Adrenal gland (tissue), 12 donors: ENCODE measurements around the gene DLG2. TPM values are rescaled to one million over a fixed set of nuclear protein-coding genes. Genes with fewer than 3 reads are reported as not detected.

Source experiments
- DNase-seq, 7 donors: peaks; one replicate each; pipeline ENCODE4 v3.0.0-alpha.2; 2019 to 2020
- H3K27ac ChIP-seq, 5 donors: fragments of 200-600 bp; sonication (generic) in 4 of 5; 1 replicate in 3 of 5; 2 replicates in 2 of 5; pipeline versions ENCODE4 v1.5.1 to v1.8.0; 2016 to 2020; ENCODE audit warnings: mild to moderate bottlenecking in 1 of 5
- H3K27me3 ChIP-seq: fragments of 200-600 bp; 2 replicates; pipeline ENCODE4 v1.8.0; 2021
- H3K36me3 ChIP-seq, 2 donors: fragments of 200-600 bp; replicated peaks in 1 of 2; 1 replicate in 1 of 2; 2 replicates in 1 of 2; pipeline versions ENCODE4 v1.5.1 to v1.8.0; 2018 to 2022
- H3K4me1 ChIP-seq, 2 donors: fragments of 200-600 bp; replicated peaks in 1 of 2; 1 replicate in 1 of 2; 2 replicates in 1 of 2; pipeline versions ENCODE4 v1.5.1 to v1.8.0; 2018 to 2021
- H3K4me3 ChIP-seq, 4 donors: fragments of 200-600 bp; sonication (generic) in 3 of 4; one replicate each; pipeline ENCODE4 v1.5.1; 2016 to 2018
- H3K9me3 ChIP-seq, 3 donors: fragments of 200-600 bp; sonication (generic) in 1 of 3; replicated peaks in 1 of 3; 1 replicate in 2 of 3; 2 replicates in 1 of 3; pipeline versions ENCODE4 v1.5.1 to v1.8.0; 2016 to 2021
- CTCF ChIP-seq, 6 experiments: fragments of 450-650 bp in 4 of 6; fragments of 200-600 bp in 2 of 6; sonication (generic) in 1 of 6; IDR thresholded peaks; 1 replicate in 5 of 6; 2 replicates in 1 of 6; pipeline versions ENCODE4 v1.5.1 to v1.8.0; 2016 to 2021; ENCODE audit warnings: antibody characterized with exemption in 6 of 6, mild to moderate bottlenecking in 2 of 6, moderate library complexity in 1 of 6
- POLR2A ChIP-seq, 2 donors: fragments of 450-650 bp; IDR thresholded peaks; one replicate each; pipeline ENCODE4 v1.6.1; 2017; ENCODE audit warnings: antibody characterized with exemption in 2 of 2, mild to moderate bottlenecking in 2 of 2, moderate library complexity in 1 of 2
- WGBS, 4 donors: extraction: QIAGEN DNeasy Blood & Tissue Kit in 2 of 4; methylation state at CpG; one replicate each; pipeline versions ENCODE4 v1.1.5 to v1.1.7; 2013 to 2017; 5-methylcytosine and 5-hydroxymethylcytosine counted together
- intact Hi-C, 2 donors: fragments of 100-400 bp; cut with DNase I; formaldehyde crosslinking; loops; one replicate each; pipeline versions ENCODE4 v1.14.1 to v1.15.0; 2022 to 2023
- polyA plus RNA-seq, 3 donors: library from polyadenylated mRNA; stranded (reverse); fragments of 200-250 nt in 2 of 3; fragments of 350-450 nt in 1 of 3; fragmentation: Illumina TruSeq in 1 of 3; extraction: RNeasy Lipid Tissue Mini Kit (QIAGEN cat#74804) in 1 of 3; gene quantifications; one replicate each; pipeline ENCODE4 v1.2.3, GENCODE V29; 2013 to 2014
- total RNA-seq, 9 donors: library from RNA; depleted of rRNA in 4 of 9; stranded (reverse); fragments of >200 nt in 4 of 9; fragments of 120-200 nt in 1 of 9; fragmentation: NEBNext Ultra II Directional in 1 of 9; extraction: Animal tissue kit (Norgen Biotek cat#: 25700) in 1 of 9; gene quantifications; one replicate each; pipeline versions ENCODE4 v1.1.0 to v1.2.4, GENCODE V29; 2013 to 2023
- donor health status: healthy with polysubstance abuse.
- donor health status: Bipolar disorder and iron deficiency.
- donor health status: DM: yes; HTN: yes; CAD: no.
- donor health status: DM: no; HTN: no; CAD: no.
- donor health status: DM: no; HTN: no; CAD: no.
- donor health status: DM: yes; HTN: yes; CAD: no.

DLG2 gene
- total and polyA plus RNA-seq, 12 donors: 8.3 to 101 (median 37.5) TPM

GRCh38 chr11:84552791-84553190 is 1074.4 kb downstream of the DLG2 start:
- Histone ChIP-seq H3K4me1 (no peaks in the 10 kb centered on the region), H3K4me3 (no peak overlapping the region), H3K27ac (no peak overlapping the region), H3K27me3 (no peaks in the 10 kb centered on the region), H3K9me3 (no peaks in the 10 kb centered on the region), H3K36me3 (no peaks in the 10 kb centered on the region)
- WGBS, 4 donors: 44 to 61% (median 53%) methylated on average over 2 of the region's 2 CpGs
- DNase-seq: no peak
- TF ChIP-seq POLR2A (IDR thresholded peaks at IDR 0.05): no peak
- no peak for TF ChIP-seq CTCF (IDR thresholded peaks at IDR 0.05)
- intact Hi-C loops: no loop called here

- H3K36me3 ChIP-seq: no peaks in the 10 kb centered on the region
- intact Hi-C loops: no loop called here
- H3K4me1 ChIP-seq: no peaks in the 10 kb centered on the region
- no peak overlapping the region for H3K4me3 ChIP-seq
- TF ChIP-seq CTCF (IDR thresholded peaks at IDR 0.05) (no peak), POLR2A (IDR thresholded peaks at IDR 0.05) (no peak)
- no peak for DNase-seq
- no peaks in the 10 kb centered on the region for H3K9me3 ChIP-seq
- 56 to 74% (median 62%) methylated on average over 3 of the region's 3 CpGs for WGBS, 4 donors
- H3K27ac ChIP-seq: no peak overlapping the region
- no peaks in the 10 kb centered on the region for H3K27me3 ChIP-seq
These were observed 1077.9 kb downstream of the DLG2 start for GRCh38 chr11:84549217-84549616.

GRCh38 chr11:84544566-84544965 is 1082.6 kb downstream of the DLG2 start:
- no peak for TF ChIP-seq POLR2A (IDR thresholded peaks at IDR 0.05)
- TF ChIP-seq CTCF (IDR thresholded peaks at IDR 0.05): no peak
- DNase-seq: no peak
- intact Hi-C loops: no loop called here
- Histone ChIP-seq H3K27me3 (no peaks in the 10 kb centered on the region), H3K36me3 (no peaks in the 10 kb centered on the region), H3K27ac (peak overlapping the region in 1 of 5 donors; percentile 70), H3K4me1 (peaks cover 0 to 18% of the 10 kb centered on the region in 2 donors), H3K4me3 (no peak overlapping the region), H3K9me3 (no peaks in the 10 kb centered on the region)
- 87 to 96% (median 93%) methylated on average over 2 of the region's 2 CpGs for WGBS, 4 donors

- no peak overlapping the region for H3K4me3 ChIP-seq
- DNase-seq: no peak
- peaks cover 0 to 18% of the 10 kb centered on the region in 2 donors for H3K4me1 ChIP-seq
- H3K27ac ChIP-seq: peak overlapping the region in 1 of 5 donors; percentile 70
- intact Hi-C loops: no loop called here
- no peaks in the 10 kb centered on the region for H3K27me3 ChIP-seq
- no peak for TF ChIP-seq POLR2A (IDR thresholded peaks at IDR 0.05)
- no peak for TF ChIP-seq CTCF (IDR thresholded peaks at IDR 0.05)
- no peaks in the 10 kb centered on the region for H3K9me3 ChIP-seq
- 35 to 45% (median 42%) methylated on average over 5 of the region's 5 CpGs for WGBS, 4 donors
- H3K36me3 ChIP-seq: no peaks in the 10 kb centered on the region
These were observed 1083.6 kb downstream of the DLG2 start for GRCh38 chr11:84543367-84544159.
